Brain pericyte (primary cell): ENCODE results near the gene SMCR8.
A peak's percentile ranks its signal among the peaks of the same experiment; 100 is the strongest.
"Not testable (repeated sequence)": the region's sequence is repeated elsewhere in the genome, so short reads cannot be mapped to it uniquely, and the experiment has no call there.

Source experiments
- DNase-seq: peaks from one replicate; pipeline ENCODE4 v3.0.0-alpha.2; 2012; ENCODE audit warnings: low read depth, low spot score

Gene SMCR8

GRCh38 chr17:18361837-18362697 is 47.0 kb downstream of the SMCR8 start:
- DNase-seq, result no peak

- no peak for DNase-seq
Measured at GRCh38 chr17:18362698-18363100, 47.6 kb downstream of the SMCR8 start.

- peak; percentile 52 for DNase-seq
Measured at GRCh38 chr17:18363101-18364049, 48.3 kb downstream of the SMCR8 start, which contains the start of gene SHMT1. SHMT1 (minus strand) TSS chr17:18363550; CDS start chr17:18355981, 7,569 bp downstream.

GRCh38 chr17:18364166-18364565 is 49.1 kb downstream of the SMCR8 start:
- DNase-seq, result no peak

- no peak for DNase-seq
Measured at GRCh38 chr17:18368946-18369345, 53.9 kb downstream of the SMCR8 start.

- DNase-seq, result no peak
Measured at GRCh38 chr17:18370761-18371160, 55.7 kb downstream of the SMCR8 start.

- no peak for DNase-seq
Measured at GRCh38 chr17:18371455-18371854, 56.4 kb downstream of the SMCR8 start.

GRCh38 chr17:18373181-18373580 is 58.1 kb downstream of the SMCR8 start:
- DNase-seq, result not testable (repeated sequence)

- DNase-seq, result no peak
Measured at GRCh38 chr17:18374216-18374615, 59.1 kb downstream of the SMCR8 start.
